ENCODE data around the gene TIRAP. TPM values are rescaled to one million over a fixed set of nuclear protein-coding genes. Genes with fewer than 3 reads are reported as not detected.

TIRAP gene
- total and polyA plus RNA-seq, 2 of the 8 experiments (the other 6 are each of a cell fraction or from before 2014, with no cell fraction given) = 5.3 TPM

DNA sequence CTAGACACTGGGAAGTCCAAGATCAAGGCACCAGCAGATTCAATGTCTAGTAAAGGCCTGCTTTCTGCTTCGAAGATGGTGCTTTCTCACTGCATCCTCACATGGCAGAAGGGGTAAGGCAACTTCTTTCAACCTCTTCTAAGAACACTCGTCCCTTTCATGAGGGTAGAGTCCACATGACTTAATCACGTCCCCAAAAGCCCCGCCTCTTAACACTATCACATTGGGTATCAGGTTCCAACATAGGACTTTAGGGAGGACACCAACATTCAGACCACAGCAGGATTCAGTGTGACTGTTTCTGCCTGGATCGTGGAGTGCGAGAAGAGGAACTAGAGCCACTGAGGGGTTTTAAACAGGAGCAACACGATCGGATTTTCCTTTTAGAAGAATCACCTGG is 3.7 kb upstream of the TIRAP start:
- no peak overlapping the region for H3K4ac ChIP-seq (replicated peaks; ENCODE audit: insufficient read length, low read depth, low read length)
- ChIA-PET CTCF (ENCODE audit: partially characterized antibody) (no interaction called here), POLR2A (ENCODE audit: partially characterized antibody) (interaction anchor here (1.1 to 3.6 kb wide), 5 partner anchors 10 to 92 kb away, joined by 3 to 17 read pairs (median 4); partner anchors contain the start of genes FOXRED1 and SRPRA)
- H2BK120ac ChIP-seq (replicated peaks; ENCODE audit: low read depth, low read length) = no peak overlapping the region
- no peak overlapping the region for H2BK5ac ChIP-seq (ENCODE audit: low read depth, low read length)
- H3K56ac ChIP-seq (replicated peaks; ENCODE audit: insufficient read length, low read depth, low read length) = no peak overlapping the region
- peaks cover 13% of the 10 kb centered on the region for H3K23me2 ChIP-seq (ENCODE audit: low read depth, low read length)
- peaks cover 15 to 33% (median 20%) of the 10 kb centered on the region in 4 experiments; a peak in 7 of 8 replicates for H3K36me3 ChIP-seq (ENCODE audit: control insufficient read depth in 2 of 4, insufficient read depth in 4 of 4, low read length in 3 of 4)
- no peak overlapping the region for H2AFZ ChIP-seq (ENCODE audit: low read length)
- H3K9me3 ChIP-seq (ENCODE audit: insufficient read depth in 2 of 2, low read depth in 1 of 2, low read length in 1 of 2) = no peaks in the 10 kb centered on the region; a peak in 1 of 4 replicates
- H3K4me3 ChIP-seq (ENCODE audit: extremely low read depth in 1 of 4, insufficient read depth in 2 of 4, low read depth in 3 of 4, low read length in 4 of 4) = no peak overlapping the region
- H3K23ac ChIP-seq (ENCODE audit: insufficient read length) = no peak overlapping the region
- H3K27ac ChIP-seq (ENCODE audit: low read depth, low read length) = no peak overlapping the region
- H3K79me2 ChIP-seq (ENCODE audit: control insufficient read depth in 1 of 2, insufficient read depth in 2 of 2, low read length in 2 of 2) = no peaks in the 10 kb centered on the region
- no peak overlapping the region for H2BK12ac ChIP-seq (ENCODE audit: low read depth, low read length)
- no peak overlapping the region for H2BK20ac ChIP-seq (ENCODE audit: low read length)
- H2BK15ac ChIP-seq (ENCODE audit: low read length) = no peak overlapping the region
- H4K20me1 ChIP-seq (replicated peaks in 1 of 2; ENCODE audit: control insufficient read depth in 1 of 2, insufficient read depth in 2 of 2, low read length in 2 of 2) = peaks cover 2 to 5% of the 10 kb centered on the region in 2 experiments
- H3K79me1 ChIP-seq (ENCODE audit: low read depth, low read length) = peaks cover 6% of the 10 kb centered on the region; the same call in 1 of the 2 replicates
- peaks cover 0 to 6% (median 4%) of the 10 kb centered on the region in 4 experiments; a peak in 4 of 7 replicates for H3K4me1 ChIP-seq (replicated peaks in 1 of 4; ENCODE audit: control insufficient read depth in 3 of 4, insufficient read depth in 4 of 4, low read length in 3 of 4)
- peaks cover 0 to 5% (median 2%) of the 10 kb centered on the region in 4 experiments; a peak in 4 of 7 replicates for H3K27me3 ChIP-seq (replicated peaks in 1 of 4; ENCODE audit: control insufficient read depth in 3 of 4, extremely low read depth in 1 of 4, insufficient read depth in 3 of 4, low read length in 3 of 4)
- FAIRE-seq (no peak), DNase-seq (ENCODE audit: low read depth in 1 of 2, low spot score in 2 of 2) (no peak)
- H4K5ac ChIP-seq (ENCODE audit: insufficient read length, low read depth, low read length) = no peak overlapping the region
- no peak overlapping the region for H2AK5ac ChIP-seq (ENCODE audit: low read depth, low read length)
- H3K14ac ChIP-seq (ENCODE audit: insufficient read length) = no peak overlapping the region
- no peak overlapping the region for H3K18ac ChIP-seq (ENCODE audit: extremely low read depth, low read length)
- no peak overlapping the region for H4K91ac ChIP-seq (replicated peaks; ENCODE audit: insufficient read length, low read length)
- H4K8ac ChIP-seq (ENCODE audit: extremely low read depth, insufficient read depth, low read length) = no peak overlapping the region
- no peak overlapping the region for H3K9ac ChIP-seq (replicated peaks in 1 of 4; ENCODE audit: extremely low read depth in 1 of 4, low read depth in 3 of 4, low read length in 3 of 4)
- H3K4me2 ChIP-seq (ENCODE audit: insufficient read depth in 1 of 2, low read depth in 2 of 2, low read length in 2 of 2) = no peak overlapping the region
- 90% methylated on average over 8 of the region's 8 CpGs; no CpG with 5 or more reads in 1 of the 2 experiments for WGBS, 2 experiments (ENCODE audit: extremely low coverage in 1 of 2, insufficient coverage in 1 of 2, insufficient read length in 1 of 2, insufficient replicate concordance in 2 of 2, low coverage in 1 of 2, low lambda C conversion rate in 2 of 2, missing lambda C conversion rate in 1 of 2)
- TF ChIP-seq FOSL1 (IDR thresholded peaks at IDR 0.05; ENCODE audit: insufficient read depth, low read depth, low read length) = no peak

Measured in H1 (cell line).